Pancreas (tissue), 10 donors: Measurements from ENCODE around the gene APLN. TPM values are rescaled to one million over a fixed set of nuclear protein-coding genes. Genes with fewer than 3 reads are reported as not detected.

ENCODE experiments used
- ATAC-seq, 4 donors: fragments of 200-7000 bp; cut with Tn5 transposase; one replicate each; pipeline versions ENCODE4 v1.8.0 to v1.9.1; 2020; ENCODE audit warnings: mild to moderate bottlenecking in 4 of 4, moderate library complexity in 4 of 4
- DNase-seq, 6 donors: peaks; one replicate each; pipeline ENCODE4 v3.0.0-alpha.2; 2020
- FAIRE-seq: peaks from 2 replicates; lab custom pipeline; 2012; peaks lifted over from hg19 to GRCh38; lab: Jason Lieb, UNC
- H3K27ac ChIP-seq, 4 donors: fragments of 200-600 bp; sonication (generic); 1 replicate in 3 of 4; 2 replicates in 1 of 4; pipeline versions ENCODE4 v1.5.0 to v1.8.0; 2020
- H3K27me3 ChIP-seq, 4 donors: fragments of 200-600 bp; one replicate each; pipeline ENCODE4 v1.8.0; 2021
- H3K36me3 ChIP-seq, 3 donors: fragments of 200-600 bp; sonication (generic) in 1 of 3; one replicate each; pipeline versions ENCODE4 v1.5.0 to v1.8.0; 2020 to 2021
- H3K4me1 ChIP-seq, 3 donors: fragments of 200-600 bp; one replicate each; pipeline ENCODE4 v1.8.0; 2021
- H3K4me3 ChIP-seq, 4 donors: fragments of 200-600 bp; sonication (generic) in 2 of 4; one replicate each; pipeline versions ENCODE4 v1.5.0 to v1.8.0; 2020 to 2021
- H3K9me3 ChIP-seq, 4 donors: fragments of 200-600 bp; one replicate each; pipeline ENCODE4 v1.8.0; 2021
- CTCF ChIP-seq, 4 donors: fragments of 200-600 bp; sonication (generic) in 3 of 4; IDR thresholded peaks; one replicate each; pipeline versions ENCODE4 v1.5.0 to v1.8.0; 2021; ENCODE audit warnings: antibody characterized with exemption in 4 of 4
- WGBS, 2 donors: extraction: QIAGEN DNeasy Blood & Tissue Kit; methylation state at CpG; one replicate each; pipeline ENCODE4 v1.1.7; 2013; 5-methylcytosine and 5-hydroxymethylcytosine counted together
- intact Hi-C, 3 donors: fragments of 100-400 bp; cut with DNase I; formaldehyde crosslinking; loops; one replicate each; pipeline versions ENCODE4 v1.11.1 to v1.14.2; 2022
- polyA plus RNA-seq, 2 donors: library from polyadenylated mRNA; stranded (reverse); fragments of 200-250 nt; gene quantifications; one replicate each; pipeline ENCODE4 v1.2.3, GENCODE V29; 2013
- total RNA-seq, 6 donors: library from RNA; stranded (reverse); fragmentation: NEBNext Ultra II Directional in 4 of 6; extraction: Animal tissue kit (Norgen Biotek cat#: 25700) in 4 of 6; gene quantifications; one replicate each; pipeline versions ENCODE4 v1.2.1 to v1.2.4, GENCODE V29; 2021 to 2023
- donor health status: healthy with polysubstance abuse.
- donor health status: DM: no; HTN: no; CAD: no; lungs with moderate emphysema.
- donor health status: DM: no; HTN: no; CAD: no.
- donor health status: control.
- donor health status: control.
- donor health status: Bipolar disorder and iron deficiency.
- donor health status: DM: yes; HTN: yes; CAD: no.
- donor health status: DM: no; HTN: no; CAD: no.
- donor health status: DM: no; HTN: no; CAD: no.
- donor health status: DM: yes; HTN: yes; CAD: no.

Gene APLN
- total and polyA plus RNA-seq, 8 donors, result 0.09 to 0.61 (median 0.19) TPM; not detected in 1

GRCh38 chrX:129631849-129632248, 22.9 kb downstream of the APLN start:
- intact Hi-C loops, result loop anchor here in 1 of 3 donors (10.0 kb wide), 1 partner anchor 93 kb away; no protein-coding TSS in a partner anchor
- DNase-seq (no peak), FAIRE-seq (no peak), ATAC-seq (no peak)
- H3K4me1 ChIP-seq, result no peaks in the 10 kb centered on the region
- H3K4me3 ChIP-seq, result no peak overlapping the region
- H3K27me3 ChIP-seq, result no peaks in the 10 kb centered on the region
- no peaks in the 10 kb centered on the region for H3K9me3 ChIP-seq
- no peak overlapping the region for H3K27ac ChIP-seq
- TF ChIP-seq CTCF (IDR thresholded peaks at IDR 0.05), result no peak
- 81 to 83% methylated on average over 5 of the region's 5 CpGs for WGBS, 2 donors
- no peaks in the 10 kb centered on the region for H3K36me3 ChIP-seq

GRCh38 chrX:129629837-129630236, 24.9 kb downstream of the APLN start:
- intact Hi-C loops, result loop anchor here in 1 of 3 donors (10.0 kb wide), 1 partner anchor 95 kb away; no protein-coding TSS in a partner anchor

GRCh38 chrX:129626026-129626425, 28.7 kb downstream of the APLN start:
- Histone ChIP-seq H3K4me1 (no peaks in the 10 kb centered on the region), H3K36me3 (no peaks in the 10 kb centered on the region), H3K9me3 (no peaks in the 10 kb centered on the region), H3K27ac (no peak overlapping the region), H3K4me3 (no peak overlapping the region), H3K27me3 (peaks cover 0 to 4% (median 1%) of the 10 kb centered on the region in 4 donors)
- no peak for ATAC-seq
- WGBS, 2 donors, result 54 to 55% methylated on average over 3 of the region's 3 CpGs
- TF ChIP-seq CTCF (IDR thresholded peaks at IDR 0.05), result no peak
- no peak for FAIRE-seq
- no peak for DNase-seq
- intact Hi-C loops, result no loop called here

More at GRCh38 chrX:129629837-129630236, 24.9 kb downstream of the APLN start:
- no peak for DNase-seq
- H3K9me3 ChIP-seq, result no peaks in the 10 kb centered on the region
- WGBS, 2 donors, result 80% methylated on average over 7 of the region's 7 CpGs
- FAIRE-seq, result no peak
- no peak for ATAC-seq
- H3K27me3 ChIP-seq, result no peaks in the 10 kb centered on the region
- H3K36me3 ChIP-seq, result no peaks in the 10 kb centered on the region
- H3K27ac ChIP-seq, result no peak overlapping the region
- no peak overlapping the region for H3K4me3 ChIP-seq
- H3K4me1 ChIP-seq, result no peaks in the 10 kb centered on the region
- no peak for TF ChIP-seq CTCF (IDR thresholded peaks at IDR 0.05)

GRCh38 chrX:129622757-129623301, 31.9 kb downstream of the APLN start:
- Histone ChIP-seq H3K27ac (no peak overlapping the region), H3K4me3 (no peak overlapping the region), H3K36me3 (no peaks in the 10 kb centered on the region), H3K27me3 (peaks cover 0 to 4% (median 1%) of the 10 kb centered on the region in 4 donors), H3K9me3 (no peaks in the 10 kb centered on the region), H3K4me1 (no peaks in the 10 kb centered on the region)
- FAIRE-seq (no peak), DNase-seq (no peak), ATAC-seq (no peak)
- no peak for TF ChIP-seq CTCF (IDR thresholded peaks at IDR 0.05)
- 78 to 86% methylated on average over 10 of the region's 10 CpGs for WGBS, 2 donors
- intact Hi-C loops, result no loop called here

- ATAC-seq (peak in 3 of 4 donors; percentile 42 to 81 (median 69)), DNase-seq (peak in 3 of 6 donors; percentile 19 to 54 (median 32)), FAIRE-seq (no peak)
- Histone ChIP-seq H3K4me1 (no peaks in the 10 kb centered on the region), H3K9me3 (no peaks in the 10 kb centered on the region), H3K27me3 (peaks cover 0 to 4% (median 1%) of the 10 kb centered on the region in 4 donors), H3K36me3 (no peaks in the 10 kb centered on the region), H3K27ac (no peak overlapping the region), H3K4me3 (no peak overlapping the region)
- intact Hi-C loops, result loop anchor here in 1 of 3 donors (5.0 kb wide), 1 partner anchor 863 kb away; no protein-coding TSS in a partner anchor
- 46 to 51% methylated on average over 4 of the region's 4 CpGs for WGBS, 2 donors
- TF ChIP-seq CTCF (IDR thresholded peaks at IDR 0.05), result no peak
Observed at GRCh38 chrX:129618997-129619396, 35.8 kb downstream of the APLN start.
